GM12865 (cell line): Measurements from ENCODE around the gene LCN9.

Source experiments
- DNase-seq: peaks from one replicate; pipeline ENCODE4 v3.0.0; 2010; ENCODE audit warnings: low read depth
- H3K4me3 ChIP-seq: 2 replicates; pipeline ENCODE4 v1.5.1; 2011; ENCODE audit warnings: mild to moderate bottlenecking, low read depth, low read length, control low read depth
- CTCF ChIP-seq: IDR thresholded peaks from 2 replicates; pipeline ENCODE4 v1.5.1; 2011; ENCODE audit warnings: low read length, control low read depth, low read depth, inconsistent platforms; ENCODE audit not compliant: insufficient read depth; ENCODE audit errors: missing control alignments

Gene LCN9

GRCh38 chr9:135693265-135693664 lies 30.2 kb downstream of the LCN9 start:
- H3K4me3 ChIP-seq = no peak overlapping the region
- no peak for DNase-seq
- no peak for TF ChIP-seq CTCF

GRCh38 chr9:135693771-135694170 lies 30.7 kb downstream of the LCN9 start:
- no peak for DNase-seq
- H3K4me3 ChIP-seq = no peak overlapping the region
- no peak for TF ChIP-seq CTCF

GRCh38 chr9:135694414-135694813 lies 31.3 kb downstream of the LCN9 start:
- H3K4me3 ChIP-seq = no peak overlapping the region
- TF ChIP-seq CTCF = no peak
- no peak for DNase-seq

- no peak for TF ChIP-seq CTCF
- DNase-seq = no peak
- H3K4me3 ChIP-seq = no peak overlapping the region
Measured at GRCh38 chr9:135695036-135695435, 31.9 kb downstream of the LCN9 start.

GRCh38 chr9:135695642-135696041 lies 32.5 kb downstream of the LCN9 start:
- H3K4me3 ChIP-seq = no peak overlapping the region
- no peak for DNase-seq
- TF ChIP-seq CTCF = no peak

GRCh38 chr9:135696446-135696845 lies 33.3 kb downstream of the LCN9 start:
- no peak for TF ChIP-seq CTCF
- H3K4me3 ChIP-seq = no peak overlapping the region
- no peak for DNase-seq

- no peak for DNase-seq
- no peak for TF ChIP-seq CTCF
Measured at GRCh38 chr9:135697226-135697625, 34.1 kb downstream of the LCN9 start.

More at GRCh38 chr9:135697226-135697625, 34.1 kb downstream of the LCN9 start:
- H3K4me3 ChIP-seq = no peak overlapping the region
